22Rv1 (cell line): ENCODE results near the gene EMC6.

Experiments
- CTCF ChIP-seq: fragments of 450-650 bp; IDR thresholded peaks from 2 replicates; pipeline ENCODE4 v1.5.1; 2017; ENCODE audit warnings: mild to moderate bottlenecking
- ZFX ChIP-seq: fragments of 450-650 bp; IDR thresholded peaks from 2 replicates; pipeline ENCODE4 v1.6.1; 2017; ENCODE audit warnings: antibody characterized with exemption, borderline replicate concordance

DNA sequence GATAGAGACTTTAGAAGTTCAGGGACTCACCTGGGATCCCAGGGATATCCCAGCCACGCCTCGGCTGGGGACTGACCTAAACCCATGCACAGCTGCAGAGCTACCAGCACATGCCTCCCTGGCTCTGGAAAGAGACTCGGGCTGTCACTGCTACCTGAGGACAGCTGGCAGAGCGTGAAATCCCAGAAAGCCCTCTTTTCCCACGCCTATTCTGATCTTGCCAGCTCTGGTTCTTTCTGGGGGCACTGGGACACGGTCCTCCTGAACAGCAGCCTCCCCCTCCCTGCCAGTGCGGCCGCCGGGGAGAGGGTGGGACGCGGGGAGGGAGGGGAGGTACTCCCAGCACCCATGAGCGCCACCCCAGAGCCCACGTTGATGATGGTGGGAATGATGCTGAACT, 16.6 kb downstream of the EMC6 start:
- TF ChIP-seq CTCF (no peak), ZFX (no peak)
